Mesodermal cell (in vitro differentiated cells): ENCODE measurements around the gene CERS6.

Source experiments
- H3K27ac ChIP-seq: 2 replicates; pipeline ENCODE4 v1.7.0; 2013; ENCODE audit warnings: mild to moderate bottlenecking, low read depth, low read length, moderate library complexity; ENCODE audit not compliant: severe bottlenecking
- H3K36me3 ChIP-seq: 2 replicates; pipeline ENCODE4 v1.7.1; 2013; ENCODE audit warnings: mild to moderate bottlenecking, low read length, moderate library complexity; ENCODE audit not compliant: control insufficient read depth, insufficient read depth
- H3K4me1 ChIP-seq: one replicate; pipeline ENCODE4 v1.7.1; 2013; ENCODE audit warnings: mild to moderate bottlenecking, low read length; ENCODE audit not compliant: insufficient read depth, control insufficient read depth, poor library complexity, severe bottlenecking
- H3K4me3 ChIP-seq: 2 replicates; pipeline ENCODE4 v1.7.0; 2013; ENCODE audit warnings: low read length, control low read depth, mild to moderate bottlenecking; ENCODE audit not compliant: insufficient read depth, poor library complexity, severe bottlenecking; ENCODE audit errors: extremely low read depth
- H3K9me3 ChIP-seq: 2 replicates; pipeline ENCODE4 v1.7.1; 2013; ENCODE audit warnings: mild to moderate bottlenecking, low read length, moderate library complexity; ENCODE audit not compliant: control insufficient read depth
- WGBS, 2 experiments: methylation state at CpG; one replicate each; pipeline ENCODE4 v1.1.5; 2013; ENCODE audit warnings: missing lambda C conversion rate in 2 of 2; ENCODE audit not compliant: insufficient coverage in 2 of 2; 5-methylcytosine and 5-hydroxymethylcytosine counted together

CERS6 gene

GRCh38 chr2:168443818-168444217, 12.3 kb upstream of the CERS6 start:
- Histone ChIP-seq H3K4me1 (no peaks in the 10 kb centered on the region), H3K36me3 (no peaks in the 10 kb centered on the region), H3K4me3 (no peak overlapping the region), H3K9me3 (peaks cover 12% of the 10 kb centered on the region), H3K27ac (no peak overlapping the region)

GRCh38 chr2:168445960-168446359, 10.1 kb upstream of the CERS6 start:
- H3K4me1 ChIP-seq, result no peaks in the 10 kb centered on the region
- no peak overlapping the region for H3K27ac ChIP-seq
- whole genome bisulfite sequencing, 2 experiments, result 90 to 93% methylated on average over 2 of the region's 2 CpGs
- no peak overlapping the region for H3K4me3 ChIP-seq
- no peaks in the 10 kb centered on the region for H3K36me3 ChIP-seq
- H3K9me3 ChIP-seq, result peaks cover 12% of the 10 kb centered on the region

- Histone ChIP-seq H3K9me3 (peaks cover 12% of the 10 kb centered on the region), H3K27ac (no peak overlapping the region), H3K4me3 (no peak overlapping the region), H3K36me3 (no peaks in the 10 kb centered on the region), H3K4me1 (no peaks in the 10 kb centered on the region)
Measured at GRCh38 chr2:168448980-168449379, 7.1 kb upstream of the CERS6 start.

DNA sequence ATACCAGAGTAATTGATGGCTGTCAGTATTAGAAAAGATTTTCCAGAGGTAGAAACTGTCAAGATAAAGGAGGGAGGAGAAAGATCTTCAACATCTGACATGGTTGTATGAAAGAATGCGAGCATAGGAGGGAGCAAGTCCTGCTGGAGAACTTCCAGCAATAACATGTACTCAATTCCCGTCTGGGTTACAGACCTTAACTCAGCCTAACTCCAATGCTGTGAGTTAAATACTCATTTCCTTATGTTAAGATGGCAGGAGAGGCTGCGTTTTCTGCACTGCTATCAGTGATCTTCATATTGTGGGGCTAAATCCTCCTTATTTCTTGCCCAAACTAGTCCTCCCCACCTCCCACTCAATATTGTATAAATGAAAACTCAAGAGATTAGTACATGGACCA, 6.7 kb upstream of the CERS6 start:
- Histone ChIP-seq H3K4me3 (no peak overlapping the region), H3K27ac (no peak overlapping the region), H3K36me3 (no peaks in the 10 kb centered on the region), H3K4me1 (no peaks in the 10 kb centered on the region), H3K9me3 (peaks cover 14% of the 10 kb centered on the region)
- WGBS, 2 experiments, result 100% methylated on average over 1 of the region's 3 CpGs

GRCh38 chr2:168450171-168450570, 5.9 kb upstream of the CERS6 start:
- H3K36me3 ChIP-seq, result no peaks in the 10 kb centered on the region
- no peak overlapping the region for H3K27ac ChIP-seq
- no peak overlapping the region for H3K4me3 ChIP-seq
- peaks cover 7% of the 10 kb centered on the region for H3K9me3 ChIP-seq
- WGBS, 2 experiments, result no CpG with 5 or more reads among the region's 1 CpG
- H3K4me1 ChIP-seq, result no peaks in the 10 kb centered on the region

- Histone ChIP-seq H3K4me3 (no peak overlapping the region), H3K4me1 (no peaks in the 10 kb centered on the region), H3K27ac (no peak overlapping the region), H3K9me3 (peaks cover 4% of the 10 kb centered on the region), H3K36me3 (no peaks in the 10 kb centered on the region)
- 60% methylated on average over 1 of the region's 5 CpGs; no CpG with 5 or more reads in 1 of the 2 experiments for WGBS, 2 experiments
Measured at GRCh38 chr2:168450732-168451131, 5.3 kb upstream of the CERS6 start.

DNA sequence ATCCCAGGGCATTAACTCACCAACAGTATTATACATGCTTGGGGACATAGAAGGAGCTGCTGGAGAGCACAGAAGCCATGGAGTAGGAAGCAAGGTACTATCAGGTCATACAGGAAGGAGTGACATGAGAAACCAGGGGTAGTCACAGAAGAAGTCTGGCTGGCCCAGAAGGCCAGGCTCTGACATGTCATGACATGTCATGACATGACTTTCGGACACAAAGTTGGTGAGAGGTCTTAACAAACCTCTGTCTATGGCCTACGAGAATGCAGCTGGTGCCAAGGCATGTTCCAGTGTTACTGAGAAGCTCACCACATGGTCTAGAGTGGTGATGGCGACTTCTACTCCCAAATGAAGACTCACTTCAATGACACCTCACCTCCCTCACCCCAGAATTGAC, 3.3 kb upstream of the CERS6 start:
- H3K27ac ChIP-seq, result no peak overlapping the region
- no peaks in the 10 kb centered on the region for H3K36me3 ChIP-seq
- WGBS, 2 experiments, result 94% methylated on average over 2 to 3 of the region's 3 CpGs

GRCh38 chr2:168453404-168453803, 2.7 kb upstream of the CERS6 start:
- no peak overlapping the region for H3K27ac ChIP-seq
- H3K36me3 ChIP-seq, result no peaks in the 10 kb centered on the region
- 89 to 95% methylated on average over 3 of the region's 3 CpGs for WGBS, 2 experiments
- peaks cover 4% of the 10 kb centered on the region for H3K9me3 ChIP-seq
- H3K4me1 ChIP-seq, result no peaks in the 10 kb centered on the region
- no peak overlapping the region for H3K4me3 ChIP-seq

More for the DNA sequence above, 3.3 kb upstream of the CERS6 start:
- Histone ChIP-seq H3K9me3 (peaks cover 4% of the 10 kb centered on the region), H3K4me1 (no peaks in the 10 kb centered on the region), H3K4me3 (no peak overlapping the region)

- Histone ChIP-seq H3K27ac (no peak overlapping the region), H3K4me1 (no peaks in the 10 kb centered on the region), H3K4me3 (peak overlapping the region; percentile 77), H3K36me3 (no peaks in the 10 kb centered on the region), H3K9me3 (peaks cover 4% of the 10 kb centered on the region)
- WGBS, 2 experiments, result 90 to 100% methylated on average over 2 to 3 of the region's 6 CpGs
Measured at GRCh38 chr2:168454737-168455644, 1.1 kb upstream of the CERS6 start.

- H3K4me3 ChIP-seq, result peak overlapping the region; percentile 77
- 0 to 1% methylated on average over 45 to 46 of the region's 61 CpGs for WGBS, 2 experiments
- no peaks in the 10 kb centered on the region for H3K4me1 ChIP-seq
- no peaks in the 10 kb centered on the region for H3K36me3 ChIP-seq
- peaks cover 4% of the 10 kb centered on the region for H3K9me3 ChIP-seq
- H3K27ac ChIP-seq, result peak overlapping the region; percentile 70
Measured at GRCh38 chr2:168456521-168457189, 583 bp downstream of the CERS6 start.
